ENCODE data around the gene TEX30.

TEX30 gene

GRCh38 chr13:102742506-102742905 is 31.1 kb downstream of the TEX30 start:
- no peaks in the 10 kb centered on the region for H3K9me3 ChIP-seq (ENCODE audit: insufficient read depth, low read depth, low read length)
- TF ChIP-seq CTCF (conservative IDR thresholded peaks at IDR 0.05; ENCODE audit: low read length) = no peak
- no peak for TF ChIP-seq EZH2phosphoT487 (IDR thresholded peaks at IDR 0.05; ENCODE audit: borderline replicate concordance)
- H3K4me2 ChIP-seq (ENCODE audit: low read depth, low read length, poor library complexity, severe bottlenecking) = no peak overlapping the region
- H3K4me3 ChIP-seq (ENCODE audit: low read length, poor library complexity, severe bottlenecking) = no peak overlapping the region
- H3K36me3 ChIP-seq (ENCODE audit: insufficient read depth, low read length) = no peaks in the 10 kb centered on the region
- no peaks in the 10 kb centered on the region for H3F3A ChIP-seq (ENCODE audit: low read depth)
- no peaks in the 10 kb centered on the region for H3K79me2 ChIP-seq (ENCODE audit: insufficient read depth, low read length)
- H3K9ac ChIP-seq (ENCODE audit: low read depth, low read length, poor library complexity, severe bottlenecking) = no peak overlapping the region
- peaks cover 20% of the 10 kb centered on the region for H3K27me3 ChIP-seq (ENCODE audit: insufficient read depth, low read length, poor library complexity, severe bottlenecking)
- no peaks in the 10 kb centered on the region for H4K20me1 ChIP-seq (ENCODE audit: insufficient read depth, low read length, poor library complexity, severe bottlenecking)
- no peak overlapping the region for H2AFZ ChIP-seq (ENCODE audit: low read length)
- peaks cover 29% of the 10 kb centered on the region for H3K4me1 ChIP-seq (ENCODE audit: insufficient read depth, low read length, poor library complexity, severe bottlenecking)
- no peaks in the 10 kb centered on the region for H3K9me2 ChIP-seq (replicated peaks; ENCODE audit: low read depth, low read length)

GRCh38 chr13:102742101-102742500 is 31.5 kb downstream of the TEX30 start:
- peaks cover 26% of the 10 kb centered on the region for H3K4me1 ChIP-seq (ENCODE audit: insufficient read depth, low read length, poor library complexity, severe bottlenecking)
- H3K36me3 ChIP-seq (ENCODE audit: insufficient read depth, low read length) = no peaks in the 10 kb centered on the region
- H4K20me1 ChIP-seq (ENCODE audit: insufficient read depth, low read length, poor library complexity, severe bottlenecking) = no peaks in the 10 kb centered on the region
- H3K4me2 ChIP-seq (ENCODE audit: low read depth, low read length, poor library complexity, severe bottlenecking) = no peak overlapping the region
- H3F3A ChIP-seq (ENCODE audit: low read depth) = no peaks in the 10 kb centered on the region
- H3K9me2 ChIP-seq (replicated peaks; ENCODE audit: low read depth, low read length) = no peaks in the 10 kb centered on the region
- H2AFZ ChIP-seq (ENCODE audit: low read length) = no peak overlapping the region
- H3K9ac ChIP-seq (ENCODE audit: low read depth, low read length, poor library complexity, severe bottlenecking) = no peak overlapping the region
- H3K27me3 ChIP-seq (ENCODE audit: insufficient read depth, low read length, poor library complexity, severe bottlenecking) = peaks cover 20% of the 10 kb centered on the region
- TF ChIP-seq EZH2phosphoT487 (IDR thresholded peaks at IDR 0.05; ENCODE audit: borderline replicate concordance) (no peak), CTCF (conservative IDR thresholded peaks at IDR 0.05; ENCODE audit: low read length) (no peak)
- no peak overlapping the region for H3K4me3 ChIP-seq (ENCODE audit: low read length, poor library complexity, severe bottlenecking)
- no peaks in the 10 kb centered on the region for H3K9me3 ChIP-seq (ENCODE audit: insufficient read depth, low read depth, low read length)
- no peaks in the 10 kb centered on the region for H3K79me2 ChIP-seq (ENCODE audit: insufficient read depth, low read length)

GRCh38 chr13:102729560-102730270 is 43.9 kb downstream of the TEX30 start:
- Histone ChIP-seq H3K36me3 (ENCODE audit: insufficient read depth, low read length) (no peaks in the 10 kb centered on the region), H3K9ac (ENCODE audit: low read depth, low read length, poor library complexity, severe bottlenecking) (no peak overlapping the region), H3F3A (ENCODE audit: low read depth) (no peaks in the 10 kb centered on the region), H2AFZ (ENCODE audit: low read length) (no peak overlapping the region), H3K4me2 (ENCODE audit: low read depth, low read length, poor library complexity, severe bottlenecking) (no peak overlapping the region), H3K9me3 (ENCODE audit: insufficient read depth, low read depth, low read length) (no peaks in the 10 kb centered on the region), H3K79me2 (ENCODE audit: insufficient read depth, low read length) (no peaks in the 10 kb centered on the region), H3K9me2 (replicated peaks; ENCODE audit: low read depth, low read length) (no peaks in the 10 kb centered on the region), H3K27me3 (ENCODE audit: insufficient read depth, low read length, poor library complexity, severe bottlenecking) (peaks cover 13% of the 10 kb centered on the region), H3K4me3 (ENCODE audit: low read length, poor library complexity, severe bottlenecking) (no peak overlapping the region), H3K4me1 (ENCODE audit: insufficient read depth, low read length, poor library complexity, severe bottlenecking) (no peaks in the 10 kb centered on the region), H4K20me1 (ENCODE audit: insufficient read depth, low read length, poor library complexity, severe bottlenecking) (no peaks in the 10 kb centered on the region)
- TF ChIP-seq CTCF (conservative IDR thresholded peaks at IDR 0.05; ENCODE audit: low read length) (no peak), EZH2phosphoT487 (IDR thresholded peaks at IDR 0.05; ENCODE audit: borderline replicate concordance) (no peak)

Data from Loucy (cell line).